Smooth muscle cell (in vitro differentiated cells): ENCODE data around the gene CDH11. TPM values are rescaled to one million over a fixed set of nuclear protein-coding genes. Genes with fewer than 3 reads are reported as not detected.

ENCODE experiments used
- DNase-seq: peaks from one replicate; lab custom pipeline; 2025; ENCODE audit not compliant: unreplicated experiment; lab: John Stamatoyannopoulos, UW
- H2AFZ ChIP-seq: fragments of 200-600 bp; sonication (generic); 2 replicates; pipeline ENCODE4 v1.6.0; 2016; ENCODE audit warnings: antibody characterized with exemption, low read depth, mild to moderate bottlenecking
- H3F3A ChIP-seq: fragments of 200-600 bp; sonication (generic); 2 replicates; pipeline ENCODE4 v1.6.0; 2017; ENCODE audit warnings: antibody characterized with exemption, low read depth
- H3K27ac ChIP-seq: fragments of 200-600 bp; sonication (generic); 2 replicates; pipeline ENCODE4 v1.5.1; 2016; ENCODE audit warnings: low read depth, mild to moderate bottlenecking
- H3K27me3 ChIP-seq: fragments of 200-600 bp; sonication (generic); 2 replicates; pipeline ENCODE4 v1.6.1; 2016; ENCODE audit warnings: low read depth, mild to moderate bottlenecking
- H3K36me3 ChIP-seq: fragments of 200-600 bp; sonication (generic); 2 replicates; pipeline ENCODE4 v1.5.1; 2016; ENCODE audit warnings: low read depth
- H3K4me1 ChIP-seq: fragments of 200-600 bp; sonication (generic); 2 replicates; pipeline ENCODE4 v1.5.1; 2016; ENCODE audit warnings: low read depth
- H3K4me2 ChIP-seq: fragments of 200-600 bp; sonication (generic); 2 replicates; pipeline ENCODE4 v1.6.0; 2016; ENCODE audit warnings: mild to moderate bottlenecking
- H3K4me3 ChIP-seq: fragments of 200-600 bp; sonication (generic); 2 replicates; pipeline ENCODE4 v1.5.1; 2016; ENCODE audit warnings: mild to moderate bottlenecking
- H3K79me2 ChIP-seq: fragments of 200-600 bp; sonication (generic); 2 replicates; pipeline ENCODE4 v1.6.0; 2016; ENCODE audit warnings: low read depth, mild to moderate bottlenecking
- H3K9ac ChIP-seq: fragments of 200-600 bp; sonication (generic); 2 replicates; pipeline ENCODE4 v1.6.0; 2016; ENCODE audit warnings: low read depth
- H3K9me3 ChIP-seq: fragments of 200-600 bp; sonication (generic); replicated peaks from 2 replicates; pipeline ENCODE4 v1.5.1; 2016; ENCODE audit warnings: low read depth
- H4K20me1 ChIP-seq: fragments of 200-600 bp; sonication (generic); 2 replicates; pipeline ENCODE4 v1.6.0; 2016; ENCODE audit warnings: low read depth
- WGBS: methylation state at CpG from one replicate; pipeline ENCODE4 v1.1.7; 2016; ENCODE audit warnings: low lambda C conversion rate; 5-methylcytosine and 5-hydroxymethylcytosine counted together
- polyA plus RNA-seq: library from polyadenylated mRNA; unstranded; fragments of >200 nt; fragmentation: Nextera tagmentation; extraction: Ambion mirVana; gene quantifications from 2 replicates; pipeline ENCODE4 v1.2.1, GENCODE V29; 2016
- total RNA-seq: library from RNA; depleted of rRNA; stranded (reverse); fragments of >200 nt; gene quantifications from 2 replicates; pipeline ENCODE4 v1.2.3, GENCODE V29; 2014
- TF ChIP-seq, protein P1 (sequence below): fragments of 200-600 bp; sonication (generic); IDR thresholded peaks from 2 replicates; pipeline ENCODE4 v1.5.1; 2017; ENCODE audit warnings: borderline replicate concordance, mild to moderate bottlenecking, antibody characterized with exemption; ENCODE audit not compliant: insufficient read depth, poor library complexity, severe bottlenecking

The CDH11 gene
- total and polyA plus RNA-seq, 2 experiments from 2014 or later: 1,034 to 1,251 TPM

GRCh38 chr16:64975821-64976220 lies 146.0 kb downstream of the CDH11 start:
- TF ChIP-seq, protein P1, sequence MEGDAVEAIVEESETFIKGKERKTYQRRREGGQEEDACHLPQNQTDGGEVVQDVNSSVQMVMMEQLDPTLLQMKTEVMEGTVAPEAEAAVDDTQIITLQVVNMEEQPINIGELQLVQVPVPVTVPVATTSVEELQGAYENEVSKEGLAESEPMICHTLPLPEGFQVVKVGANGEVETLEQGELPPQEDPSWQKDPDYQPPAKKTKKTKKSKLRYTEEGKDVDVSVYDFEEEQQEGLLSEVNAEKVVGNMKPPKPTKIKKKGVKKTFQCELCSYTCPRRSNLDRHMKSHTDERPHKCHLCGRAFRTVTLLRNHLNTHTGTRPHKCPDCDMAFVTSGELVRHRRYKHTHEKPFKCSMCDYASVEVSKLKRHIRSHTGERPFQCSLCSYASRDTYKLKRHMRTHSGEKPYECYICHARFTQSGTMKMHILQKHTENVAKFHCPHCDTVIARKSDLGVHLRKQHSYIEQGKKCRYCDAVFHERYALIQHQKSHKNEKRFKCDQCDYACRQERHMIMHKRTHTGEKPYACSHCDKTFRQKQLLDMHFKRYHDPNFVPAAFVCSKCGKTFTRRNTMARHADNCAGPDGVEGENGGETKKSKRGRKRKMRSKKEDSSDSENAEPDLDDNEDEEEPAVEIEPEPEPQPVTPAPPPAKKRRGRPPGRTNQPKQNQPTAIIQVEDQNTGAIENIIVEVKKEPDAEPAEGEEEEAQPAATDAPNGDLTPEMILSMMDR: no peak
- Histone ChIP-seq H2AFZ (no peak overlapping the region), H3K4me1 (no peaks in the 10 kb centered on the region), H3K4me2 (no peak overlapping the region), H3K27ac (peak overlapping the region; percentile 58), H3K36me3 (peaks cover 27% of the 10 kb centered on the region), H3K9ac (no peak overlapping the region), H3K27me3 (no peaks in the 10 kb centered on the region), H3F3A (peaks cover 49% of the 10 kb centered on the region), H3K4me3 (no peak overlapping the region), H3K79me2 (peaks cover 60% of the 10 kb centered on the region), H3K9me3 (no peaks in the 10 kb centered on the region), H4K20me1 (peaks cover 90% of the 10 kb centered on the region)
- WGBS: 96% methylated on average over 1 of the region's 1 CpG
- no peak for DNase-seq

DNA sequence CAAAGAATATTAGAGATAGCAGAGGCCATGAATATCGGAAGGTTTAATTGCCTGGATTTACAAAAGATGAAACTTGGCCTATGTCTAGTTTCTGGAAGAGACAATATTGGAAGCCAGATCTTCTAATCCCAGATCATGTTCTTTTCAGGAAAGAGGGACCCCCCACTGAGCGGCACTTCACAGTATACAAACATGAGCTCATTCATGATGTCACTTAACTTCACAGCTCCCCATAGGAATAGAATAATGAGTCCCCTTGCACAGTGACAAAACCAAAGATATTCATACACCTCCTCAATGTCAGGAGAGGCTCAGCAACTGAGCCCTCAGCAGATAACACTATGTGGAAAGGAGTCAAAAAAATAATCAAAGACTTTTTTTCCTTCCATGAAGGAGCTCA lies 147.5 kb downstream of the CDH11 start:
- no peak overlapping the region for H3K9ac ChIP-seq
- H3K27me3 ChIP-seq: no peaks in the 10 kb centered on the region
- peaks cover 54% of the 10 kb centered on the region for H3F3A ChIP-seq
- H3K27ac ChIP-seq: peak overlapping the region; percentile 58
- WGBS: 63% methylated on average over 2 of the region's 2 CpGs
- H3K79me2 ChIP-seq: peaks cover 53% of the 10 kb centered on the region
- peaks cover 94% of the 10 kb centered on the region for H4K20me1 ChIP-seq
- no peak overlapping the region for H2AFZ ChIP-seq
- TF ChIP-seq, protein P1: no peak
- DNase-seq: no peak
- H3K4me2 ChIP-seq: no peak overlapping the region
- H3K4me1 ChIP-seq: no peaks in the 10 kb centered on the region
- H3K36me3 ChIP-seq: peaks cover 39% of the 10 kb centered on the region
- H3K9me3 ChIP-seq: no peaks in the 10 kb centered on the region
- no peak overlapping the region for H3K4me3 ChIP-seq

- Histone ChIP-seq H3K27me3 (no peaks in the 10 kb centered on the region), H3K4me2 (no peak overlapping the region), H4K20me1 (peaks cover 94% of the 10 kb centered on the region), H3K4me3 (no peak overlapping the region), H3K79me2 (peaks cover 47% of the 10 kb centered on the region), H3K4me1 (no peaks in the 10 kb centered on the region), H3K9ac (no peak overlapping the region), H3K9me3 (no peaks in the 10 kb centered on the region), H3F3A (peaks cover 52% of the 10 kb centered on the region), H3K36me3 (peaks cover 43% of the 10 kb centered on the region), H3K27ac (peak overlapping the region; percentile 58), H2AFZ (no peak overlapping the region)
- 80% methylated on average over 2 of the region's 2 CpGs for WGBS
- TF ChIP-seq, protein P1: no peak
- DNase-seq: no peak
These were observed 148.7 kb downstream of the CDH11 start for GRCh38 chr16:64973171-64973570.

DNA sequence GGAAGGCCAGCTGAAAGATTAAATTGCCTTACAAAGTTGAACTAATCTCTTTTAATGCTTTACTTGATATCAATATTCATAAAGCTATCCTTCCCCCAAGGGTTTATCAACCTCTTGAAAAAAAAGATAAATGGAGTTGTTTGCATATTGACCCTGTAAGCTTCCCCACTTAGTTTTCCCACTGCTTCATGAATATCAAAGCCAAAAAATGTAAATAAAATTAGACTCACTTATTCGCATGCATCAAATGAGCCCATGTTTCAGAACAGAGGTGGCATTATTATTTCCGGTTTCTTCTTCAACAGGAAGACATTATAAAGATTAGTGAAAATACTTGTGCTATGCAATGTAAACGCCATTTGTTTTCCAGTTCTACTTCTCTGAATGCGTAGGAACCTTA lies 150.7 kb downstream of the CDH11 start:
- WGBS: 92% methylated on average over 4 of the region's 4 CpGs
- Histone ChIP-seq H3K27me3 (no peaks in the 10 kb centered on the region), H3K79me2 (peaks cover 36% of the 10 kb centered on the region), H3K36me3 (peaks cover 42% of the 10 kb centered on the region), H2AFZ (no peak overlapping the region), H3K9ac (no peak overlapping the region), H3K4me3 (no peak overlapping the region), H3K4me1 (no peaks in the 10 kb centered on the region), H3K27ac (peak overlapping the region; percentile 58), H3F3A (peaks cover 58% of the 10 kb centered on the region), H4K20me1 (peaks cover 90% of the 10 kb centered on the region), H3K4me2 (no peak overlapping the region), H3K9me3 (no peaks in the 10 kb centered on the region)
- DNase-seq: no peak
- TF ChIP-seq, protein P1: no peak
